HCT116 (cell line): Measurements from ENCODE around the gene BMP7.

ENCODE experiments used
- ELF1 ChIP-seq: IDR thresholded peaks from 2 replicates; pipeline ENCODE4 v1.6.1; 2012; ENCODE audit warnings: low read depth, borderline replicate concordance
- EZH2phosphoT487 ChIP-seq: fragments of 200-600 bp; IDR thresholded peaks from 2 replicates; pipeline ENCODE4 v1.6.1; 2018; ENCODE audit warnings: antibody characterized with exemption, borderline replicate concordance
- POLR2A ChIP-seq: IDR thresholded peaks from 2 replicates; pipeline ENCODE4 v1.7.0; 2011; ENCODE audit warnings: borderline replicate concordance; ENCODE audit not compliant: insufficient read depth, insufficient read length; ENCODE audit errors: extremely low read depth
- POLR2AphosphoS5 ChIP-seq: IDR thresholded peaks from 2 replicates; pipeline ENCODE4 v1.6.1; 2011; ENCODE audit warnings: mild to moderate bottlenecking, low read depth, low read length, moderate library complexity
- SP1 ChIP-seq: IDR thresholded peaks from 2 replicates; pipeline ENCODE4 v1.6.1; 2012; ENCODE audit warnings: low read depth
- TCF7L2 ChIP-seq: IDR thresholded peaks from 2 replicates; pipeline ENCODE4 v1.7.0; 2011; ENCODE audit warnings: borderline replicate concordance, inconsistent platforms; ENCODE audit not compliant: insufficient read depth, insufficient read length; ENCODE audit errors: extremely low read depth
- ZFX ChIP-seq: fragments of 450-650 bp; IDR thresholded peaks from 2 replicates; pipeline ENCODE4 v1.6.1; 2017
- ZNF274 ChIP-seq: fragments of 200-500 bp; sonication (Bioruptor generic); IDR thresholded peaks from 2 replicates; pipeline ENCODE4 v1.6.1; 2014; ENCODE audit warnings: mild to moderate bottlenecking, low read depth, low read length, inconsistent platforms
- TF ChIP-seq, protein P1 (sequence below), 3 experiments: fragments of 200-600 bp in 1 of 3; sonication (generic) in 1 of 3; IDR thresholded peaks in 2 of 3; conservative IDR thresholded peaks in 1 of 3; 2 replicates each; pipeline ENCODE4 v1.5.1; 2012 to 2017; ENCODE audit warnings: low read depth in 2 of 3, low read length in 2 of 3, antibody characterized with exemption in 1 of 3, borderline replicate concordance in 1 of 3, control low read depth in 1 of 3, mild to moderate bottlenecking in 1 of 3, mixed read lengths in 1 of 3, mixed run types in 1 of 3, moderate library complexity in 1 of 3; ENCODE audit not compliant: insufficient read depth in 1 of 3
- TF ChIP-seq, protein P2 (sequence below): IDR thresholded peaks from 2 replicates; pipeline ENCODE4 v1.6.1; 2012
- TF ChIP-seq, protein P3 (sequence below): IDR thresholded peaks from 2 replicates; pipeline ENCODE4 v1.6.1; 2012

DNA sequence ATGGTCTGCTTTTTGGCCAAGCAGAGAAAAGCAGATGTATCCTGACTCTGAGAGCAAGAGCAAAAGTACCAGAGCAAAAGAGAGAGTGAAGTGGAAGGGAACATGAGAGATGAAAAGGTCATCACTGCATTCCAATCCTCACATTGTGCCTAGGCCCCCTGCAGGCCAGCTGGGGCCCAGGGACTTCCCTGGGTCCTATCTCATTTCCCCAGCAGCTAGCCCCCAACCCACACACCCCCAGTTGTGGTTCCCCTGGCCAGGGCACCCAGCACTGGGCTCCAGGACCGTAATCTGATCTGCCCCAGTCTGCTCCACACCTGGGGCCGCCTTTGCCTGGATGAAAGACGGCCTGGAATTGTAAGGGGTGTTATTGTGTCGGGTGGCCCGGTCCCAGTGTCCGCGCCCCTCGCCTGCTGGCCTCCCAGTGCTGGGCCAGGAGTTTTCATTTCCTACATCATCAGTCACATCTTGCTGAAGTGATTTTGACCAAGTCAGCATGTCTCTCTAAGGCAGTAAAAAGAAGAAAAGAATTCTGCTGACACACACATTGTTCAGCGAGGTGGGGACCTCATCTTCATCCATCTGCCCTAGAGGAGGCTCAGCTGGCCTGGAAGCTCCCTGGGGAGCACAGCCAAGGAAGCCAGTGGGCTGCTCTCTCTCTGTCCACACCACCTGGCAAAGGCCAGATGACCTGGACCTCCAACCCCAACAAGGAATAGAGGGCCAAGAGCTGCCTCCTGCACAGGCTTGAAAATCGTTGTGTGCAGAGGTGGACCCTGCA, 4.0 kb upstream of the BMP7 start:
- TF ChIP-seq, protein P1, sequence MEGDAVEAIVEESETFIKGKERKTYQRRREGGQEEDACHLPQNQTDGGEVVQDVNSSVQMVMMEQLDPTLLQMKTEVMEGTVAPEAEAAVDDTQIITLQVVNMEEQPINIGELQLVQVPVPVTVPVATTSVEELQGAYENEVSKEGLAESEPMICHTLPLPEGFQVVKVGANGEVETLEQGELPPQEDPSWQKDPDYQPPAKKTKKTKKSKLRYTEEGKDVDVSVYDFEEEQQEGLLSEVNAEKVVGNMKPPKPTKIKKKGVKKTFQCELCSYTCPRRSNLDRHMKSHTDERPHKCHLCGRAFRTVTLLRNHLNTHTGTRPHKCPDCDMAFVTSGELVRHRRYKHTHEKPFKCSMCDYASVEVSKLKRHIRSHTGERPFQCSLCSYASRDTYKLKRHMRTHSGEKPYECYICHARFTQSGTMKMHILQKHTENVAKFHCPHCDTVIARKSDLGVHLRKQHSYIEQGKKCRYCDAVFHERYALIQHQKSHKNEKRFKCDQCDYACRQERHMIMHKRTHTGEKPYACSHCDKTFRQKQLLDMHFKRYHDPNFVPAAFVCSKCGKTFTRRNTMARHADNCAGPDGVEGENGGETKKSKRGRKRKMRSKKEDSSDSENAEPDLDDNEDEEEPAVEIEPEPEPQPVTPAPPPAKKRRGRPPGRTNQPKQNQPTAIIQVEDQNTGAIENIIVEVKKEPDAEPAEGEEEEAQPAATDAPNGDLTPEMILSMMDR (IDR thresholded peaks at IDR 0.05 in 2 of 3, conservative IDR thresholded peaks at IDR 0.05 in 1 of 3; ENCODE audit: borderline replicate concordance in 1 of 3, insufficient read depth in 1 of 3, low read depth in 2 of 3, low read length in 2 of 3) = peak in 1 of 3 experiments; percentile 18; a peak in 2 of 6 replicates
- TF ChIP-seq, protein P2, sequence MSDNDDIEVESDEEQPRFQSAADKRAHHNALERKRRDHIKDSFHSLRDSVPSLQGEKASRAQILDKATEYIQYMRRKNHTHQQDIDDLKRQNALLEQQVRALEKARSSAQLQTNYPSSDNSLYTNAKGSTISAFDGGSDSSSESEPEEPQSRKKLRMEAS = no peak
- TF ChIP-seq POLR2A (no peak), ELF1 (no peak), TCF7L2 (no peak), ZNF274 (no peak), EZH2phosphoT487 (no peak), ZFX (no peak), POLR2AphosphoS5 (no peak), SP1 (no peak)
- TF ChIP-seq, protein P3, sequence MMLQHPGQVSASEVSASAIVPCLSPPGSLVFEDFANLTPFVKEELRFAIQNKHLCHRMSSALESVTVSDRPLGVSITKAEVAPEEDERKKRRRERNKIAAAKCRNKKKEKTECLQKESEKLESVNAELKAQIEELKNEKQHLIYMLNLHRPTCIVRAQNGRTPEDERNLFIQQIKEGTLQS = no peak
